Measurements from ENCODE around the gene TRAF3IP1.

Gene TRAF3IP1

DNA sequence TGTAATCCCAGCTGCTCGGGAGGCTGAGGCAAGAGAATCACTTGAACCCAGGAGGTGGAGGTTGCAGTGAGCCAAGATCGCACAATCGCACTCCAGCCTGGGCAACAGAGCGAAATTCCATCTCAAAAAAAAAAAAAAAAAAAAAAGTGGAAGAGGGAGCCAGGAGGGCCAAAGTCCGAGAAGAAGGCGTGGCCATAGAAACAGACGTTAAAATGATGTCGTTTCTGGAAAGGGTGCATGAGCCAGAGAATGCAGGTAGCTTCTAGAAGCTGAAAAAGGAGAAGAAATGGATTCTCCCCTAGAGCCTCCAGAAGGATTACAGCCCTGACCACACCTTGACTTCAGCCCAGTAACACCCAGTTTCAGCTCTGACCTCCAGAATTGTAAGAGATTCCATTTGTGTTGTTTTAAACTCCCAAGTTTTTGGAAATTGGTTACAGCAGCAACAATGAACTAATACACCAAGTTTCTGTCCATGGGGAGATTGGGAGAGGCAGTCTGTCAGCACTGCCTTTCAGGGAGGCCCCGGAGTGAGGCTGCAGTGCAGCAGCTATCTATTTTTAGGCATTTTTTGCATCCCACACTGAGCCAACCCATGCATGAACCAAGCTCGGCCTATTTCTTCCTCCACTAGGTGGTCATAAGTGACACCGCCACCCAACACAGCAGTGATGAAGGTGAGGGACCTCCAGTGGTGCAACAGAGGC lies 14.2 kb upstream of the TRAF3IP1 start:
- TF ChIP-seq, protein P1, sequence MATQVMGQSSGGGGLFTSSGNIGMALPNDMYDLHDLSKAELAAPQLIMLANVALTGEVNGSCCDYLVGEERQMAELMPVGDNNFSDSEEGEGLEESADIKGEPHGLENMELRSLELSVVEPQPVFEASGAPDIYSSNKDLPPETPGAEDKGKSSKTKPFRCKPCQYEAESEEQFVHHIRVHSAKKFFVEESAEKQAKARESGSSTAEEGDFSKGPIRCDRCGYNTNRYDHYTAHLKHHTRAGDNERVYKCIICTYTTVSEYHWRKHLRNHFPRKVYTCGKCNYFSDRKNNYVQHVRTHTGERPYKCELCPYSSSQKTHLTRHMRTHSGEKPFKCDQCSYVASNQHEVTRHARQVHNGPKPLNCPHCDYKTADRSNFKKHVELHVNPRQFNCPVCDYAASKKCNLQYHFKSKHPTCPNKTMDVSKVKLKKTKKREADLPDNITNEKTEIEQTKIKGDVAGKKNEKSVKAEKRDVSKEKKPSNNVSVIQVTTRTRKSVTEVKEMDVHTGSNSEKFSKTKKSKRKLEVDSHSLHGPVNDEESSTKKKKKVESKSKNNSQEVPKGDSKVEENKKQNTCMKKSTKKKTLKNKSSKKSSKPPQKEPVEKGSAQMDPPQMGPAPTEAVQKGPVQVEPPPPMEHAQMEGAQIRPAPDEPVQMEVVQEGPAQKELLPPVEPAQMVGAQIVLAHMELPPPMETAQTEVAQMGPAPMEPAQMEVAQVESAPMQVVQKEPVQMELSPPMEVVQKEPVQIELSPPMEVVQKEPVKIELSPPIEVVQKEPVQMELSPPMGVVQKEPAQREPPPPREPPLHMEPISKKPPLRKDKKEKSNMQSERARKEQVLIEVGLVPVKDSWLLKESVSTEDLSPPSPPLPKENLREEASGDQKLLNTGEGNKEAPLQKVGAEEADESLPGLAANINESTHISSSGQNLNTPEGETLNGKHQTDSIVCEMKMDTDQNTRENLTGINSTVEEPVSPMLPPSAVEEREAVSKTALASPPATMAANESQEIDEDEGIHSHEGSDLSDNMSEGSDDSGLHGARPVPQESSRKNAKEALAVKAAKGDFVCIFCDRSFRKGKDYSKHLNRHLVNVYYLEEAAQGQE (IDR thresholded peaks at IDR 0.05; ENCODE audit: insufficient read depth in 1 of 2, low read depth in 2 of 2, low read length in 2 of 2), result no peak
- no peak for TF ChIP-seq FOXP2 (optimal IDR thresholded peaks at IDR 0.05; ENCODE audit: borderline replicate concordance, extremely low read depth, extremely low read length, insufficient read depth)
- no peak for TF ChIP-seq POLR2AphosphoS5 (IDR thresholded peaks at IDR 0.05; ENCODE audit: low read depth, low read length)
- no peak for TF ChIP-seq SIN3A (IDR thresholded peaks at IDR 0.05; ENCODE audit: borderline replicate concordance, insufficient read depth, low read length)
- no peak for TF ChIP-seq TAF1 (IDR thresholded peaks at IDR 0.05; ENCODE audit: borderline replicate concordance, insufficient read depth, low read length)

DNA sequence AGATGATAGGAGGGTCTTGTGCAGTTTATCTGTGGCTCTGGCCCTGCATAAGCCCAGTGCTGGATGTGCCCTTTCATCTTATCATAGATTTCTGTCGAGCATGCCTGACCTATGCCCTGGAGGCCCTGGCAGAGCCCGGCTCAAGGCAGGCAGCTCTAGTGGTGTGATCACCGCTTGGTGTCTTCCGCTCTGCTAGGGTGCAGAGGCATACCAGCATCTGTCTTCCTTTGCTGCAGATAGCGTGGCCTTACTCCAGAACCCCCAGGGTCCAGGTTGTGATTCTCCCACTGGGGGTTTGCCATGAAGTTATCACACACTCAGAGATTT lies 13.7 kb upstream of the TRAF3IP1 start:
- TF ChIP-seq SIN3A (IDR thresholded peaks at IDR 0.05; ENCODE audit: borderline replicate concordance, insufficient read depth, low read length), result no peak

GRCh38 chr2:238308177-238308576 lies 12.1 kb upstream of the TRAF3IP1 start:
- TF ChIP-seq, protein P1 (IDR thresholded peaks at IDR 0.05; ENCODE audit: insufficient read depth in 1 of 2, low read depth in 2 of 2, low read length in 2 of 2), result no peak
- TF ChIP-seq SIN3A (IDR thresholded peaks at IDR 0.05; ENCODE audit: borderline replicate concordance, insufficient read depth, low read length), result no peak
- no peak for TF ChIP-seq TAF1 (IDR thresholded peaks at IDR 0.05; ENCODE audit: borderline replicate concordance, insufficient read depth, low read length)
- TF ChIP-seq FOXP2 (optimal IDR thresholded peaks at IDR 0.05; ENCODE audit: borderline replicate concordance, extremely low read depth, extremely low read length, insufficient read depth), result no peak
- TF ChIP-seq POLR2AphosphoS5 (IDR thresholded peaks at IDR 0.05; ENCODE audit: low read depth, low read length), result no peak

DNA sequence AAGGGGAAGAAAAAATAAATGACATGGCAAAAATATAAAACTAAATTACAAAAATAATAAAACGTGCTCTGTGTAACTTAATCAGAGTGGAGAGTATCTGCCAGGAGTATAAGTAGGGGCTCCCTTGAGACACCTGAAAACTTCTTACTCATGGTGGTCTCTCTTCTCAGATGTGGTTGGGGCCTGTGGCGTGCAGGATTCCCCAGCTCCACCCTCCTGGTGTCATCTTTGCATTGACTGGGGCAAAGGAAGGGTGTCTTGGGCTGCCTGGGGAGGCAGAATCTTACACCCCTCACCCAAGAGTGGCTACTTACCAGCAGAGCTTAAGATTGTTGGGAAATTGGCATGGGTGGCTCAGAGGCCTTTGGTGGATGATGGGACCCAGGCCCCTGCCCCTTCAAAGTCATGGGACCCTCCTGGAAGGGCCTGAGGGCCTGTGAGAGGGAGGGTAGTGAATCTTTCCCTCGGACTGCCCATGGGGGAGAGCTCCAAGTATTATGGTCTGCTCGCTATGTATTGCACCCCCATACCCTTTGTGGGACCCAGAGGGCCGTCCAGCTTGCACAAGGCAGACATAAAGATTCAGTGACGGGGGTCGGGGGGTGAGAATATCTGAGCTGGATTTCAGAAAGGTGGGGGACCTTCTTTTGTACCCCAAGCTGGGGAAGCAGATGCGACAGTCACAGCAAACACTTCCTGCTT lies 6.9 kb upstream of the TRAF3IP1 start:
- TF ChIP-seq SIN3A (IDR thresholded peaks at IDR 0.05; ENCODE audit: borderline replicate concordance, insufficient read depth, low read length), result no peak

- TF ChIP-seq TAF1 (IDR thresholded peaks at IDR 0.05; ENCODE audit: borderline replicate concordance, insufficient read depth, low read length), result no peak
- TF ChIP-seq, protein P1 (IDR thresholded peaks at IDR 0.05; ENCODE audit: insufficient read depth in 1 of 2, low read depth in 2 of 2, low read length in 2 of 2), result no peak
- TF ChIP-seq SIN3A (IDR thresholded peaks at IDR 0.05; ENCODE audit: borderline replicate concordance, insufficient read depth, low read length), result no peak
- TF ChIP-seq POLR2AphosphoS5 (IDR thresholded peaks at IDR 0.05; ENCODE audit: low read depth, low read length), result no peak
- no peak for TF ChIP-seq FOXP2 (optimal IDR thresholded peaks at IDR 0.05; ENCODE audit: borderline replicate concordance, extremely low read depth, extremely low read length, insufficient read depth)
These were observed 6.3 kb upstream of the TRAF3IP1 start for GRCh38 chr2:238313991-238314350.

- TF ChIP-seq TAF1 (IDR thresholded peaks at IDR 0.05; ENCODE audit: borderline replicate concordance, insufficient read depth, low read length) (no peak), FOXP2 (optimal IDR thresholded peaks at IDR 0.05; ENCODE audit: borderline replicate concordance, extremely low read depth, extremely low read length, insufficient read depth) (no peak), SIN3A (IDR thresholded peaks at IDR 0.05; ENCODE audit: borderline replicate concordance, insufficient read depth, low read length) (no peak), POLR2AphosphoS5 (IDR thresholded peaks at IDR 0.05; ENCODE audit: low read depth, low read length) (no peak)
- TF ChIP-seq, protein P1 (IDR thresholded peaks at IDR 0.05; ENCODE audit: insufficient read depth in 1 of 2, low read depth in 2 of 2, low read length in 2 of 2), result no peak
These were observed 5.7 kb upstream of the TRAF3IP1 start for GRCh38 chr2:238314576-238314975.

All from PFSK-1 (cell line).